ENCODE data around the gene HELLS. TPM values are rescaled to one million over a fixed set of nuclear protein-coding genes. Genes with fewer than 3 reads are reported as not detected.

HELLS gene
- 23.2 to 29.6 TPM (median 28.5 TPM) in 5 replicates for total RNA-seq (2022; extraction: Qiagen RNA extraction; ENCODE audit: low read depth)

DNA sequence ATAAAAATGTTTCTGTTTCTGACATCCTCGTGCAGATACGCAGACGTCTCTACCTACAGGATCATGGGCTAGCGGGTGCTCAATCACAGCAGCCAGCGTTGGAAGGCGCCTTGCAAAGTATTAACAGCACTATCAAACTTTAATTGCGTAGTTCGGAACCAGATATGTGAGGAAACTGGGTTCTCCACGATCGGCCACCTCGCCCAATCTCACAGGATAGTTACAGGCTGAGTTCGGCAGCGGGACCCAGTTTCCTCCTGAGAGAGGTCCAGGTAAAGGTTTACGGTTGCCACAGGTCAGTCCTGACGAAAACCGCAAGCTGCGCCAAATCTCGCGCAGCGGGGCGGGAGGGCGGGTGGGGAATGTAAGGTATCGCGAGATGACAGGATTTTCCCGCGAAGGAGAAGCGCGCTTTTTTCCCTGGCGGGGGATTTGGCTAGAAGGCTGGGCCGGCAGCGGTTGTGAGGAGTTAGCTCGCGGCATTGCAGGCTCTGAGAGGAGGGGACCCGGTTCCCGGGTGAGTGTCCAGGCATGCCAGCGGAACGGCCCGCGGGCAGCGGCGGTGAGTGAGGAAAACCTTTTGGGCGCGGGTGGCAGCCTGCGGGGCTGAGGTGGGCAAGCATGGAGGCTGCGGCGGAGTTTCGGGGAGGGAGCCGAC lies at the start of gene HELLS:
HELLS (plus strand) TSS at position 398 of the 658 bp plus-strand sequence; CDS start at position 532, 134 bp downstream.

Other genes starting within 250 kb of the HELLS start
- 18.2 to 26.0 TPM (median 22.5 TPM) in 5 replicates for gene NOC3L, start 182.8 kb upstream of the HELLS start, total RNA-seq (2022; extraction: Qiagen RNA extraction; ENCODE audit: low read depth)
- gene TBC1D12, start 143.2 kb upstream of the HELLS start, total RNA-seq (2022; extraction: Qiagen RNA extraction; ENCODE audit: low read depth), result 4.6 to 5.9 TPM (median 5.4 TPM) in 5 replicates
- gene CYP2C18, start 137.9 kb downstream of the HELLS start, total RNA-seq (2022; extraction: Qiagen RNA extraction; ENCODE audit: low read depth), result 0.05 to 0.08 TPM (median 0.07 TPM) in 3 of 5 replicates, not detected in the others
- 0.05 TPM in 1 of 5 replicates, not detected in the others for gene CYP2C19, start 216.9 kb downstream of the HELLS start, total RNA-seq (2022; extraction: Qiagen RNA extraction; ENCODE audit: low read depth)

All from A549 treated with GW870086 at 1 μM for 4 hours (cell line).